ENCODE data around the gene IL6R.
"Not testable (repeated sequence)": the region's sequence is repeated elsewhere in the genome, so short reads cannot be mapped to it uniquely, and the experiment has no call there.

Gene IL6R

DNA sequence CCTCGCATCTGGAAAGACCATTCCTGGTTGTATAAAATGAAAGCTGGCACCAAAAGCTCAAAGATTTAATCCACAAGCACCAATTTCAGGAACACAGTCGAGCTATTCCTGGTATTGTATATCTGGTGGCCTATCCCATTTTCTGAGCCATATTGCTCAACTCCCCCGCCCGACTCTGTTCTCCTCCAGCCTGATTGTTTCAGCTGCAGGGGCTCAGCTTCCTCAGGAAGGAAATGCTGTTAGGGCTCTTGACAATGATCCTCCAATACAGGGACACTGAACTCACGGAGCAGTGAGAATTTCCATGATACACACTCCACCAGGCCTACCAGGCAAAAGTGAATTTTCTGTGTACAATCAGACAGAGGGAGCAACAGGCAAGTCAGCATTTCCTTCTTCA lies 80.0 kb downstream of the IL6R start:
- DNase-seq: no peak

- DNase-seq: no peak
Measured at GRCh38 chr1:154485910-154486496, 80.9 kb downstream of the IL6R start.

- not testable (repeated sequence) for DNase-seq
Measured at GRCh38 chr1:154486756-154487155, 81.6 kb downstream of the IL6R start.

- DNase-seq: peak; percentile 7
Measured at GRCh38 chr1:154488922-154489321, 83.8 kb downstream of the IL6R start.

GRCh38 chr1:154489695-154490274 lies 84.6 kb downstream of the IL6R start:
- DNase-seq: no peak

- no peak for DNase-seq
Measured at GRCh38 chr1:154490317-154490716, 85.2 kb downstream of the IL6R start.

DNA sequence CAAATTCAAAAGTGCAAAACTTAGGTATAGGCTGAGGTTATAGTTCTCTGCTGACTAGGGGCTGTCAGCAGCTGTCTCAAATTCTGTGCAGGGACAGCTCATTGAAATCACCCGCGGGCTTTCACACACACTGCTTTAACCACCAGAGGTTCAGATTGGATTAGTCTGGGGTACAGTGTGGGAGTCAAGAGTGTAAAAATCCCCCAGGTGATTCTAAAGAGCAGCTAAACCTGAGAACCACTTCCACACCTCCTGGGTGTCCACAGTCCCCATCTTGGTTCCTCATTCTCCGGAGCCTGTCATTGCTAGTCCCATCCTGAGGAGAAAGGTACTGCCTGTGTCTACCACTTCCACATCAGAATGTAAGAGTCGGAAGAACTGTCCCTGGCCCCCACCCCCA lies 87.0 kb downstream of the IL6R start:
- DNase-seq: no peak

DNA sequence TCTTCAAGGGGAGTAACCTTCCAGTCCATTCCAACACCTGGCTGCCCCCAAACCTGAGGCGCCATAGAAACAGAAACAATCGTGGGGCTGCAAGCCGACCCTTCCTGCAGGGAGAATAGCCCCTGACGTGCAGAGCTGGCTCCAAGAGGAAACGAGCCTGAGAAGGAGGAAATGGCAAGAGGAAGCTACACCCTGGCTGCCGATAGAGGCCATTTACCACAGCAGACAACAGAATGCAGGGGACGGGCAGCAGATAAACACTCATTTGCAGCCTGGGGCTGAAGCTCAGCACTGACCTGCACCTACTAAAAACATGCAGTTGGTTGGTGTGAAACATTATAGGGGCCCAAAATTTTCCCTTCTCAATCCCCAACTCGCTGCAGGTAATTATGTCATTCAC lies 88.1 kb downstream of the IL6R start:
- DNase-seq: no peak

DNA sequence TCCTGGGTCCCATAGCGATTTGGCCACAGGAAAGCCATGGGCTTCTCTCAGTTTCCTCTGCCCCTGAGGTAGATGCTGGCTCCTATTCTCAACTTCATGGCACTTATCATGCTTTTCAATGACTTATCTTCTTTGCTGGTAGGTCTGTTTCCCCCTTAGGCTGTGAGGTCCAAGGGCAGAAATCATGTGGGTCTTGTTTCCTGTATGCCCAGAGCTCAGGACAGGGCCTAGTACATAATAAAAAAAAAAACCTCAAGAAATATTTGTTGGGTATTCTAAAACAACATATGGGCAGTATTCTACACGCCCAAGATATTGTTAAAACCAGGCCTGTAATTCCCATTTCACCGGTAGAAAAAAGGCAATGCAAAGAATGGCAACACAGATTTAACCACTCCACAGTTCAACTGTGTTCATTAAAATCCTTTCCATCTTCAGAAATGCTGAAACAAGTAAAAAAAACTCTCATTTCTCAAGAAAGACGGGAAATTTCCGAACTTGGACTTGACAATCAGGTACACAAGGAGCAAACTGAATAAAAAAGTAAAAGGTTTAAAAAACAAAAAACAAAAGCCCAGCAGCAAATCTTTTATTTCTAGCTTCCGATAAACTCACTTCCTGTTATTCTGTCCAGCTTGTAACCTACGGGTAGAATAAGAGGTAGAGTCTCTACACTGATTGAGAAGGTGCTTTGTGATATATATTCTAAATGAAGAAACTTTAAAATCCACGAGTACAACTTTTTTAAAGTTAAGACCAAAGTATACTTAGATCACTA lies 90.5 kb downstream of the IL6R start:
- DNase-seq: no peak

DNA sequence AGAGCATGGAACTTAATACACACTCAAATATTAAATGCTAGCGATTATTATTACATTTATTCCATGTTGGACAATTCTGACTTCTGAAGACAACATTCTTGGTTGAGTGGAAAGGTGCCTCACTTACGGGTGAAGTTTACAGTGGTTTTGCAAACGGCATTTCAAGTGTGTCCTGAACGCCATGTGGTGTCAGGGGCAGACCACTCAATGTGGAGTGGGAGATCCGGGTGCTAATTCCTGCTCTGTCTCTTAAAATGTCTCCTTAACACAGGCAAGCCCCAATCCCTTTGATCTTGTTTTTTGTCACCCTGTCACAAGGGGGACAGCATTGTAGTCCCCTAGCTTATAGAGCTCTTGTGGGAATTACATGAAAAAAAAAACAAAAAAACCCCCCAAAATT lies 91.2 kb downstream of the IL6R start:
- no peak for DNase-seq

DNA sequence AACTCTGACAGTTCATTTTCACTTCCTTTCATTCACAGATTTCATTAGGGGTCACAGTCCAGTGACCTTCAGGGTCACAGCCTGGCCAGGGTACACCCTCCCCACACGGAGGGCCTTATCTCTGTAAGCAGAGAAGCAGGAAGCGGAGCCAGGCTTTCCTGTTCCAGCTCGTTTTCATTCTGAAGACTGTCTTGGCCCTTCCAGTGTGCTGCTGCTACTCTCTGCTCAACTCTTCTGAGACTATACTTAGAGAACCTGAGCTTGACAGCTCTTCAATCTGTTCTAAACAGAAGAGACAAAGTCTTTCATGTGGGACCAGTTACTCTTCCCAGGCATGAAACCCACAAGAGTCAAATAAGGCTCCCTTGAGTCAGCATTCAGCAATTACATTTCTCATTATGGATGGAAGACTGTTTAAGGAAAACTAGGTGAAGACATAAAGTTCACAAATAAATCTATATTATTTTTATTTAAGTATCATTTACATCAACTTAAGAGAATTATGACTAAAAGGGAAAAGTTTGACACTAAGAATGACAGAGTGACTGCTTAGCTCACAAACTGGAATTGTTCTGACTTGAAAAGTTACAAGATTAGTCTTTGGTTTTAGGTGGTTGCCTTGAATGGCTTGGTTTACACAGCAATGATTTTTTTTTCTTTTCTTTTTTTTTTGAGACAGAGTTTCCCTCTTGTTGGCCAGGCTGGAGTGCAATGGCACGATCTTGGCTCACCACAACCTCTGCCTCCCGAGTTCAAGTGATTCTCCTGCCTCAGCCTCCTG lies 92.1 kb downstream of the IL6R start:
- DNase-seq: no peak

DNA sequence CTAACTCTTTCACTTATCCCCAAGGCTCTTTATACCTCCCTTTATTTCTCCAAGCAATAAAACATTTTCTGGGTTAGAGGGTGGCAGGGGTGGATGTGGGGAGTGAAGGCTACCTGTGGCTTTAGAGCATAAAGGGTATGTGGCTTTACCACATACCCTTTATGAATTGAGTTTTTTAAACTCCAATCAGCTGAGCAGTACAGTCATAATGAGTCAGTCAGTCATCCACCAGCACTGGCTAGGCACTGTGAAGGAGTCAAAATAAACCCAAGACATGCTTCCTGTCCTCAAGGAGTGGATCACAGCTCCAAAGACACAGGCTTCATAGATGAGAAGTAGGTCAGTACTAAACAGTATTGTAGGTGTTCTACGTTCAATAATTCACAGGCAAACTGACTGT lies 94.3 kb downstream of the IL6R start:
- DNase-seq: no peak

- no peak for DNase-seq
Measured at GRCh38 chr1:154500533-154500932, 95.4 kb downstream of the IL6R start.

DNA sequence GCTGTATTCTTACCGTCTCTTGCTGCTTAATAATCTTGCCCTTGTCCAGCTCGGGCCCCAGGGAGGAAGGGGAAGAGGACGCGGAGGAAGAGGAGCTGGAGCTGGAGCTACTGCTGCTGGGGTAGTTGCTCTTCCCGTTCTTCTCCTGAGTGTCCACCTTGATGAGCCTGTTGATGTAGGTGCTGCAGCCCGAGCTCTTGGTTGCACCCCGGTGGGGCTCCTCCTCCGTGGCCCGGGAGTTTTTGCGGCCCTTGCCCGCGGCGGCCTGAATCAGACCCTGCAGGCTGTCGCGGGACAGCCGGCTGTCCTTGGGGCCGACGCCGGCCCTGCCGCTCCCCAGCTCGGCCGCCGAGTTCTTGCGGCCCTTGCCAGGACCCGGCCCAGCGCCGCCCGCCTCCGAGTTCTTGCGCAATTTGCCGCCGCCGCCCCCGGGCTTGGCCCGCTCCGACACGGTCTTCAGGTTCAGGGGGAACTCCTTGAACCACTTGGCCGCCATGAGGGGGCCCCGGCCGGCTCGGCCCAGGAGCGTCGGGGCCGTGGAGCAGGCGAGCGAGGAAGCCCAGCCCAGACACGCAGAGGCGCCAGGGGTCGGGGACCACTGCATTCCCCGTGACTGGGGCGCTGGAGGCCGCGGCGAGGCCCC lies 96.4 kb downstream of the IL6R start:
- DNase-seq: no peak

DNA sequence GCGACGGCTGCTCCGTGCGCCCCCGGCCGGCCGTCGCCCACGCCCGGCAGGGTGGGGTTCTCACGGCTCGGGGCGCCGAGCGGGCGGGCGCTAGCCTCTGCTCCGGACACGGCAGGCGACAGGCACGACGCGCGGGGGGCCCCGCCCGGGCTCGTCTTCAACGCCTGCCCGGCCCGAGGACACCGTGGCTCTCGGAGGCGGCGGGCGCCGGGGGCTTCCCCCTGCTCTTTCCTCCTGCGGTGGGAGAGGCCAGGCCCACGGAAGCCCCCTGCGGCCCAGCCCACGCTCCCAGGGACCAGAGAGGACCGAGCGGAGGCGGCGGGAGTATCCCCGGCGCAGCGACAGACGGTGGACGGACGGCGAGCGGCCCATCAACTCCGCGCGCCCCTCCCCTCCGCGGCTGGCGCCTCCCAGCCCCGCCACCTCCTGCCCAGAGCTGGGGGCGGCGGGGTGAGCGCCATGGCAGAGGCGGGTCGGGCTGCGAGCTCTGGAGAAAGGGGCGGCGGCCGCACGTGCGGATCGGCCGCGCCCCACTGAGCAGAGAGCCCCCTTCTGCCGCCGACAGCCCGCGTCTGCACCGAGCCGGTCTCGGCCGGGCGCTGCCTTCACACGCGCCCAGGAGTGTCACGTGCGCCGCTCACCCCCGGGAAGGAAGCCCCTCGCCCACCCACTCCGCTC lies 97.1 kb downstream of the IL6R start, which contains the start of the genes SHE and TDRD10:
TSS of gene SHE (minus strand) at position 347 of the 678 bp plus-strand sequence. CDS start 386 bp downstream, outside the sequence.
TSS of gene TDRD10 (plus strand) at position 154 of the 678 bp plus-strand sequence. CDS start 4,685 bp downstream, outside the sequence.
- DNase-seq: no peak

GRCh38 chr1:154502744-154503115 lies 97.6 kb downstream of the IL6R start:
- no peak for DNase-seq

GRCh38 chr1:154503898-154504297 lies 98.8 kb downstream of the IL6R start:
- no peak for DNase-seq

- DNase-seq: no peak
Measured at GRCh38 chr1:154512760-154513159, 107.6 kb downstream of the IL6R start.

DNA sequence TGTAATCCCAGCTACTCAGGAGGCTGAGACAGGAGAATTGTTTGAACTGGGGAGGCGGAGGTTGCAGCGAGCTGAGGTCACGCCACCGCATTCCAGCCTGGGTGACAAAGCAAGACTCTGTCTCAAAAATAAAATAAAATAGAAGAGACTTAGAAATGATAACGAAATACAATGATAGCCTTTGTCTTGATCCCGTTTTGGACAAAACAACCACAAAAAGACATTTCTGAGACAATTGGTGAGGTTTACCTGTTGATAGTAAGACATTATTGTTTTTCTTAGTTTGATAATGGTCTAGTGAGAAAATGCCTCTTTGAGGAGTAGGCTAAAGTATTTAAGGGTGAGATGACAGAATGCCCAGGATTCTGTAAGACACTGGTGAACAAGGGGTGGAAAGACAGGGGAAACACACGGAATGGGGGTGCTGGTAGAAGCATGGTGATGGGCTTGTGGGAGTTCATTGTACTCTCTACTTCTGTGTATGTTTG lies 109.0 kb downstream of the IL6R start:
- no peak for DNase-seq

DNA sequence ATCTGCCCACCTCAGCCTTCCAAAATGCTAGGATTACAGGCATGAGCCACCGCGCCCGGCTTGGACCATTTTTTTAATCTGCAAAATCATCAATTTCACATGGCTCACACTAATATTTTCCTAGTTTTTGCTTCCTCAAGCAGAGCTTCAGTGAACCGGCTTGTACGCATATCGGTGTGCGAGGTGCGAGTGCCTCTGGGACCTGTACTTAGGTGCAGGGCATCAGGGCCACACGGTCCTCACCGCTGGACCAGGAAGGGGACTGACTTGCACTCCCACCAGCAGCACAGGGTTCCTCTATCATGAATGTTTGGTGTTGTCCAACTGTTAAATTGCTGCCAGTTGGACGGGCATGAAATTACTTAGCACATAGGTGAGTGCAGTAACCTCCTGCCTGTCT lies 112.5 kb downstream of the IL6R start:
- DNase-seq: no peak

Measured in NCI-H146 (cell line).